Brain microvascular endothelial cell (primary cell): ENCODE data around the gene THOC7.

ENCODE experiments used
- DNase-seq: peaks from one replicate; pipeline ENCODE4 v3.0.0-alpha.2; 2020
- H3K27ac ChIP-seq: fragments of 250-450 bp; sonication (Bioruptor Pico); 2 replicates; pipeline ENCODE4 v1.5.1; 2020; ENCODE audit warnings: mild to moderate bottlenecking, moderate library complexity
- H3K27me3 ChIP-seq: fragments of 250-450 bp; sonication (Bioruptor Pico); replicated peaks from 2 replicates; pipeline ENCODE4 v1.5.1; 2020; ENCODE audit warnings: mild to moderate bottlenecking
- H3K36me3 ChIP-seq: fragments of 250-450 bp; sonication (Bioruptor Pico); replicated peaks from 2 replicates; pipeline ENCODE4 v1.5.1; 2020; ENCODE audit warnings: mild to moderate bottlenecking
- H3K4me3 ChIP-seq: 2 replicates; pipeline ENCODE4 v1.5.1; 2011; ENCODE audit warnings: low read depth, mild to moderate bottlenecking, control low read depth, low read length, moderate library complexity
- in situ Hi-C: cut with HindIII; loops from 2 replicates; pipeline ENCODE4 v1.10.0; 2017; ENCODE audit warnings: low sequenced_read_pairs, low pct_ligation_motif_present
- TF ChIP-seq, protein P1 (sequence below): IDR thresholded peaks from 2 replicates; pipeline ENCODE4 v1.5.1; 2011; ENCODE audit warnings: low read depth, mild to moderate bottlenecking, moderate library complexity, low read length, control low read depth, inconsistent platforms; ENCODE audit errors: missing control alignments

Gene THOC7

DNA sequence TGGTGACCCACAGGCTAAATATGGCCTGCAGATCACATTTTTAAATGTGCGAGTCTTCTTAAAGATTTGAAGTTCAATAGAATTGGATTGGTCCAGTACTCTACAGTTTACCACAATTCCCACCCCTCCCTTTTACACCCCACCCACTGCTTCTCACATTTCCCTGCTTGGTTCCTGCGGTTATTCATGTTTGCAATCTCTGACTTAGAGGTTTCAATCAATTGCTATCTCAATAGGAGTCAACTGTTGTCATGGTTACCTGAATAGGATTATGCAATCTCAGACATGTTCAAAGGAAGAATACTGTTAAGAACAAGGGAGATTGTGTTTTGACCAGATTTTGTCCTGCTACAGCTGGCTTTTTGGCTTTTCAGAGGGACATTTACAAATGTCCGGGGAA is 49.4 kb downstream of the THOC7 start:
- Histone ChIP-seq H3K4me3 (no peak overlapping the region), H3K27ac (no peak overlapping the region), H3K27me3 (no peaks in the 10 kb centered on the region), H3K36me3 (no peaks in the 10 kb centered on the region)
- TF ChIP-seq, protein P1, sequence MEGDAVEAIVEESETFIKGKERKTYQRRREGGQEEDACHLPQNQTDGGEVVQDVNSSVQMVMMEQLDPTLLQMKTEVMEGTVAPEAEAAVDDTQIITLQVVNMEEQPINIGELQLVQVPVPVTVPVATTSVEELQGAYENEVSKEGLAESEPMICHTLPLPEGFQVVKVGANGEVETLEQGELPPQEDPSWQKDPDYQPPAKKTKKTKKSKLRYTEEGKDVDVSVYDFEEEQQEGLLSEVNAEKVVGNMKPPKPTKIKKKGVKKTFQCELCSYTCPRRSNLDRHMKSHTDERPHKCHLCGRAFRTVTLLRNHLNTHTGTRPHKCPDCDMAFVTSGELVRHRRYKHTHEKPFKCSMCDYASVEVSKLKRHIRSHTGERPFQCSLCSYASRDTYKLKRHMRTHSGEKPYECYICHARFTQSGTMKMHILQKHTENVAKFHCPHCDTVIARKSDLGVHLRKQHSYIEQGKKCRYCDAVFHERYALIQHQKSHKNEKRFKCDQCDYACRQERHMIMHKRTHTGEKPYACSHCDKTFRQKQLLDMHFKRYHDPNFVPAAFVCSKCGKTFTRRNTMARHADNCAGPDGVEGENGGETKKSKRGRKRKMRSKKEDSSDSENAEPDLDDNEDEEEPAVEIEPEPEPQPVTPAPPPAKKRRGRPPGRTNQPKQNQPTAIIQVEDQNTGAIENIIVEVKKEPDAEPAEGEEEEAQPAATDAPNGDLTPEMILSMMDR, result no peak
- in situ Hi-C loops, result loop anchor here (25.0 kb wide), 1 partner anchor 452 kb away; no protein-coding TSS in a partner anchor
- no peak for DNase-seq

DNA sequence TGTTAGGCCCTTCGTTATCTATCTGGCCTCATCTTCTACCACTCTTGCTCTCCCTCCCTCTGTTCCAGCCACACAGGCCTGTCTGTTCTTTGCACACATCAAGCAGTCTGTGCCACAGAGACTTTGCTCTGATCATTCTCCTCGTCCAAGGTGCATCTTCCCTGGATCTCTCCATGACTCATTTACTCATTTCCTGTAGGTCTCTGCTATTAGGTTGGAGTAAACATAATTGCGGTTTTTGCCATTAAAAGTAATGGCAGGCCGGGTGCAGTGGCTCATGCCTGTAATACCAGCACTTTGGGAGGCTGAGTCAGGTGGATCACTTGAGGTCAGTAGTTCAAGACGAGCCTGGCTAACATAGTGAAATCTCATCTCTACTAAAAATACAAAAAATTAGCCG is 54.0 kb downstream of the THOC7 start:
- DNase-seq, result no peak
- TF ChIP-seq, protein P1, result no peak

DNA sequence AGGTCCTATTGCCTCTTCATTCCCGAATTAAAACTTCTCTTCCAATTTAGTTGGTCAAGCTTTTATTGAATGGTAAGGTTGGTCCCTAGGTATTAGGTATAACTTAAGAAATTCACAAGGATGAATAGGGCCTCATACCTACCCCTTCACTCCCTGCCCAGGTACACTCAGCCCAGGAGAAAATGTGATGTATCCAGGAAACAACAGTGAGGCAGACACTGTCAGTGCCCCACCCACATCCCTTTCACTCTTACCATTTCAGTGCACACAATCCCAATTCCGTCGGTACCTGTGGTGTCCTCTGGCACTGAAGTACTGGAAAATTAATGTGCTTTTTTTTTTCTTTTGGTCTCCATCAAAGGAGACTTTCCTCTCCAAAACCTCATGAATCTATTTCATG is 55.0 kb downstream of the THOC7 start:
- DNase-seq, result no peak
- Histone ChIP-seq H3K27ac (no peak overlapping the region), H3K36me3 (no peaks in the 10 kb centered on the region), H3K27me3 (no peaks in the 10 kb centered on the region), H3K4me3 (no peak overlapping the region)
- TF ChIP-seq, protein P1, result no peak
- in situ Hi-C loops, result loop anchor here (25.0 kb wide), 1 partner anchor 446 kb away; no protein-coding TSS in a partner anchor

More for the DNA sequence above, 54.0 kb downstream of the THOC7 start:
- no peaks in the 10 kb centered on the region for H3K27me3 ChIP-seq
- H3K36me3 ChIP-seq, result no peaks in the 10 kb centered on the region
- H3K4me3 ChIP-seq, result no peak overlapping the region
- in situ Hi-C loops, result loop anchor here (25.0 kb wide), 1 partner anchor 447 kb away; no protein-coding TSS in a partner anchor
- no peak overlapping the region for H3K27ac ChIP-seq

DNA sequence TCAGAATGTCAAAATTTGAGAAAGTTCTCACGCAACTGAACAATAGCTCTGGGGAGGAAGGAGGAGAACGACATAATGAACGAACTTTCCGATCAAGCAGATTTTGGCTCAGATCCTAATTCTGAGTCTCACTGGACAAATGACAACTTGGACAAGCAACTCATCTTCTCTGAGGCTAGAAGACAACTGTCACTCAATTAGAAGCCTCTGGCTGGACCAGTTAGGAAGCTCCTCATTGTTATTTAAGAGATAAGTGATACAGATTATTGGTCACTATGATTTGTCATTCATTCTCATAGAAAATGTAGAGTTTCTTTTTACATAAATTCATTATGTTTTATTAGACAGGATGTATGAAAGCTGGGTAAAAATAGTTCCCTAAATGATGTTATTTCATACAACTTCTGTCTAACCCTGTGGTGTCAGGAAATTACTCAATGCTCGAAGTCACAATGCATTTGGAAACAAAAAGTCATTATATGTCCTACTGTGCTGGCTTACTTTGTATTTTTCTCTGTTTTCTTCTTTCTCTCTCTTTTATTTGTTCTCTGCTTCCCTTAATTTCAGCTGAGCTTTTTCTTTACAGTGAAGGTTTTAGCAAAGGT is 55.5 kb downstream of the THOC7 start:
- in situ Hi-C loops, result loop anchor here (25.0 kb wide), 1 partner anchor 446 kb away; no protein-coding TSS in a partner anchor
- no peaks in the 10 kb centered on the region for H3K36me3 ChIP-seq
- TF ChIP-seq, protein P1, result no peak
- no peaks in the 10 kb centered on the region for H3K27me3 ChIP-seq
- DNase-seq, result no peak
- no peak overlapping the region for H3K27ac ChIP-seq
- H3K4me3 ChIP-seq, result no peak overlapping the region

DNA sequence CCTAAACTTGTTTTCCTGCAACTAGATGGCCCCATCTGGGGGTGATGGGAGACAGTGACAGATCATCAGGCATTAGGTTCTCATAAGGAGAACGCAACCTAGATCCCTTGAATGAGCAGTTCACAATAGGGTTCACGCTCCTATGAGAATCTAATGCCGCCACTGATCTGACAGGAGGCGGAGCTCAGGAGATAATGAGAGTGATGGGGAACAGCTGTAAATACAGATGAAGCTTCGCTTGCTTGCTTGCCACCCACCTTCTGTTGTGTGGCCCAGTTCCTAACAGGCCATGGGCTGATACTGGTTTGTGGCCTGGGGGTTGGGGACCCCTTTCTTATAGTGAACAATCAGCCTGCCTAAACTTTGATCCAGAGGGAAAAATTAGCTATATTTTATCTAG is 59.7 kb downstream of the THOC7 start:
- H3K4me3 ChIP-seq, result no peak overlapping the region
- DNase-seq, result no peak

More for the DNA sequence above, 59.7 kb downstream of the THOC7 start:
- no peak overlapping the region for H3K27ac ChIP-seq
- no peaks in the 10 kb centered on the region for H3K36me3 ChIP-seq
- H3K27me3 ChIP-seq, result no peaks in the 10 kb centered on the region
- in situ Hi-C loops, result loop anchor here (25.0 kb wide), 1 partner anchor 442 kb away; no protein-coding TSS in a partner anchor
- TF ChIP-seq, protein P1, result no peak
